ENCODE results near the gene IGFALS. TPM values are rescaled to one million over a fixed set of nuclear protein-coding genes. Genes with fewer than 3 reads are reported as not detected.

IGFALS gene
- total RNA-seq, 1 donor from 2014 or later = 0.63 TPM

DNA sequence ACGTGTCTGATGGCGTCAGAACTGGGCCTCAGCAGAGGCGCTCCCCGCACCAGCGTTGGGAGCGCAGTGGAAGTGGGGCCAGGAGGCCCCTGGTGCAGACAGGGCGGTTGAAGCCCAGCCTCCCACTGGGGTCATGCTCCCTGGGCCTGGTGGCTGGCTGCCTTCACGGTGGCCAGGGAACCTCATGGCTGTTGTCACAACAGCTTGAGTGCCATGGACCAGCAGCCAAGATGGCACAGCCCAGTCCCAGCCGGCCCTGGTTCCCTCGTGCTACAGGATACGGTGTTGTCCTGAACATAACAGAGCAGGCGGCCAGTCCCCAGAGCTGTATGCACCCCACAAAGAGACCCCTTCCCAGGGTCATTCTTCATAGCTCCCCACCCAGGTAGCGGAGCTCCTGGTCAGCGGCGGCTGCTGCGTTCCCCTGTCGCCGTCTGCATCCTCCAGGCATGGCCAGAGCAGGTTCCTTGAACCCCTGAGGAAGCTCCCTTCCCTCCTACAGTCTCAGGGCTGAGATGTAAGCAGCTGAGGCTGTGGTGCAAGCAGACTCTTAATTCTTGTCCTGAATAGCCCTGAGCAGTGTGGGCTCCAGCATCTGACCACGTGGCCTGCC, 51.8 kb downstream of the IGFALS start:
- H3K36me3 Mint-ChIP-seq = peaks cover 4% of the 10 kb centered on the region
- H3K27me3 Mint-ChIP-seq (ENCODE audit: low read depth) = no peaks in the 10 kb centered on the region
- peaks cover 12% of the 10 kb centered on the region for H3K4me1 Mint-ChIP-seq
- no peak overlapping the region for H3K4me3 Mint-ChIP-seq
- TF ChIP-seq, protein P1, sequence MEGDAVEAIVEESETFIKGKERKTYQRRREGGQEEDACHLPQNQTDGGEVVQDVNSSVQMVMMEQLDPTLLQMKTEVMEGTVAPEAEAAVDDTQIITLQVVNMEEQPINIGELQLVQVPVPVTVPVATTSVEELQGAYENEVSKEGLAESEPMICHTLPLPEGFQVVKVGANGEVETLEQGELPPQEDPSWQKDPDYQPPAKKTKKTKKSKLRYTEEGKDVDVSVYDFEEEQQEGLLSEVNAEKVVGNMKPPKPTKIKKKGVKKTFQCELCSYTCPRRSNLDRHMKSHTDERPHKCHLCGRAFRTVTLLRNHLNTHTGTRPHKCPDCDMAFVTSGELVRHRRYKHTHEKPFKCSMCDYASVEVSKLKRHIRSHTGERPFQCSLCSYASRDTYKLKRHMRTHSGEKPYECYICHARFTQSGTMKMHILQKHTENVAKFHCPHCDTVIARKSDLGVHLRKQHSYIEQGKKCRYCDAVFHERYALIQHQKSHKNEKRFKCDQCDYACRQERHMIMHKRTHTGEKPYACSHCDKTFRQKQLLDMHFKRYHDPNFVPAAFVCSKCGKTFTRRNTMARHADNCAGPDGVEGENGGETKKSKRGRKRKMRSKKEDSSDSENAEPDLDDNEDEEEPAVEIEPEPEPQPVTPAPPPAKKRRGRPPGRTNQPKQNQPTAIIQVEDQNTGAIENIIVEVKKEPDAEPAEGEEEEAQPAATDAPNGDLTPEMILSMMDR (IDR thresholded peaks at IDR 0.05; ENCODE audit: unreplicated experiment) = no peak
- no peak overlapping the region for H3K27ac Mint-ChIP-seq
- DNase-seq (ENCODE audit: low spot score in 2 of 2, unreplicated experiment in 2 of 2) = no peak
- no peaks in the 10 kb centered on the region for H3K9me3 Mint-ChIP-seq

DNA sequence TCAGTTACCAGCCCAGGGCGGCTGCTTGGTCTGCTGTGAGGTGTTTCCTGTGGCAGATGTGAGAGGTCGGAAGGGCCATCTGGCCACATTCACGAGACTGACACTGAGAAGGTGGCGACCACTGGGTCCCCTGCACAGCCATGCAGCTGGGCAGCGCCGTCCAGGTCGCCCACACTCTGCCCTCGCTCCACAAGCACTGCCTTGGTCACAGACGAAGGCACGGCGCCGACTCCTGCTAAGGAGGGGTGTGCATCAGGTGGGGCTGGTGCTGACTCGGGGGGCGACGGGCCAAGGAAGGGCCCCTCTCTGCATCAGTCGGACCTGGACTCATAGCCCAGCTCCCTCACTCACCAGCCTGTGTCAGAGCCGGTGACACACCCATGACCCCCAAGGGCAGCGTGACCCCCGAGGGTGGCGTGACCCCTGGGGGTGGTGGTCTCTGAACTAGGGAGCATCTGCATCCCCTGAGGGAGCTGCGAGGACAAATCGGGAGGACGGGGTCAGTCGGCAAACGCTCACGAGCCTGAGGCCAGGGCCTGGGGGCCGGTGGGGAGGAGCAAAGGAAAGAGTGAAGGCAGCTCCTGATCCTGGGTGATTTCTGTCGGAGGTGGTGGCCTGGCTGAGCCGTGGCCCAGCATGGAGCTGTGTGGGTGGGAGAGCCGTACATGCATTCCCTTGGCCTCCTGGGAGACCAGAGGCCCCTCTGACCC, 52.6 kb downstream of the IGFALS start:
- Mint-ChIP-seq H3K36me3 (peaks cover 4% of the 10 kb centered on the region), H3K27ac (no peak overlapping the region), H3K27me3 (ENCODE audit: low read depth) (no peaks in the 10 kb centered on the region), H3K4me3 (no peak overlapping the region), H3K4me1 (peaks cover 10% of the 10 kb centered on the region), H3K9me3 (no peaks in the 10 kb centered on the region)
- DNase-seq (ENCODE audit: low spot score in 2 of 2, unreplicated experiment in 2 of 2) = no peak
- TF ChIP-seq, protein P1 (IDR thresholded peaks at IDR 0.05; ENCODE audit: unreplicated experiment) = no peak

Other genes starting within 250 kb of the IGFALS start
- 60.3 to 63.5 TPM (median 62.9 TPM) in 3 replicates for gene IFT140, start 181.6 kb downstream of the IGFALS start, total RNA-seq
- 42.5 to 44.8 TPM (median 43.2 TPM) in 3 replicates for gene CRAMP1, start 181.3 kb downstream of the IGFALS start, total RNA-seq
- 72.9 to 78.3 TPM (median 73.9 TPM) in 3 replicates for gene JPT2, start 115.4 kb downstream of the IGFALS start, total RNA-seq
- 162 to 182 TPM (median 162 TPM) in 3 replicates for gene MAPK8IP3, start 87.5 kb downstream of the IGFALS start, total RNA-seq
- gene NME3, start 22.2 kb downstream of the IGFALS start, total RNA-seq = 56.6 to 58.4 TPM (median 57.7 TPM) in 3 replicates
- 32.3 to 41.5 TPM (median 35.2 TPM) in 3 replicates for gene EME2, start 20.9 kb downstream of the IGFALS start, total RNA-seq
- 62.2 to 65.3 TPM (median 63.9 TPM) in 3 replicates for gene MRPS34, start 20.6 kb downstream of the IGFALS start, total RNA-seq
- 49.6 to 51.4 TPM (median 50.0 TPM) in 3 replicates for gene SPSB3, start 11.1 kb downstream of the IGFALS start, total RNA-seq
- 62.9 to 65.3 TPM (median 63.6 TPM) in 3 replicates for gene NUBP2, start 10.7 kb downstream of the IGFALS start, total RNA-seq
- 27.8 to 29.8 TPM (median 29.7 TPM) in 3 replicates for gene HAGH, start 33.1 kb upstream of the IGFALS start, total RNA-seq
- 21.3 to 24.1 TPM (median 23.1 TPM) in 3 replicates for gene FAHD1, start 33.5 kb upstream of the IGFALS start, total RNA-seq
- not detected in 3 replicates for gene MEIOB, start 78.5 kb upstream of the IGFALS start, total RNA-seq
- 0.22 to 0.36 TPM in 2 of 3 replicates, not detected in the other for gene HS3ST6, start 124.7 kb upstream of the IGFALS start, total RNA-seq
- gene MSRB1, start 149.5 kb upstream of the IGFALS start, total RNA-seq = 13.1 to 14.1 TPM (median 13.4 TPM) in 3 replicates
- 0.40 to 0.45 TPM in 2 of 3 replicates, not detected in the other for gene RPL3L, start 161.0 kb upstream of the IGFALS start, total RNA-seq
- 92.9 to 103 TPM (median 95.0 TPM) in 3 replicates for gene NDUFB10, start 165.8 kb upstream of the IGFALS start, total RNA-seq
- gene RPS2, start 171.1 kb upstream of the IGFALS start, total RNA-seq = 2,265 to 2,496 TPM (median 2,379 TPM) in 3 replicates
- gene RNF151, start 173.2 kb upstream of the IGFALS start, total RNA-seq = not detected in 3 replicates
- gene TBL3, start 178.3 kb upstream of the IGFALS start, total RNA-seq = 35.5 to 40.6 TPM (median 37.2 TPM) in 3 replicates
- 0.42 to 1.3 TPM (median 0.73 TPM) in 3 replicates for gene NOXO1, start 187.8 kb upstream of the IGFALS start, total RNA-seq
- gene GFER, start 190.5 kb upstream of the IGFALS start, total RNA-seq = 22.8 to 26.5 TPM (median 23.7 TPM) in 3 replicates
- 0.49 to 1.3 TPM (median 1.0 TPM) in 3 replicates for gene SYNGR3, start 196.3 kb upstream of the IGFALS start, total RNA-seq
- 50.6 to 52.7 TPM (median 52.7 TPM) in 3 replicates for gene ZNF598, start 216.1 kb upstream of the IGFALS start, total RNA-seq
- gene NPW, start 226.1 kb upstream of the IGFALS start, total RNA-seq = 14.0 to 16.1 TPM (median 15.4 TPM) in 3 replicates
- gene NHERF2, start 233.2 kb upstream of the IGFALS start, total RNA-seq = 48.1 to 55.1 TPM (median 51.3 TPM) in 3 replicates